Activated CD4-positive, alpha-beta memory T cell treated with anti-CD3 and anti-CD28 coated beads for 36 hours (primary cell): Measurements from ENCODE around the gene ADAMTS19. TPM values are rescaled to one million over a fixed set of nuclear protein-coding genes. Genes with fewer than 3 reads are reported as not detected.
"Not testable (repeated sequence)": the region's sequence is repeated elsewhere in the genome, so short reads cannot be mapped to it uniquely, and the experiment has no call there.

Source experiments
- CTCF ChIA-PET: fragments of 350-600 bp; sonication (Branson Sonifier 250); formaldehyde crosslinking; loops from one replicate; lab custom pipeline; 2021; ENCODE audit warnings: antibody characterized with exemption, inconsistent platforms; lab: Charles Lee
- POLR2A ChIA-PET: fragments of 350-600 bp; sonication (Branson Sonifier 250); formaldehyde crosslinking; loops from one replicate; lab custom pipeline; 2021; ENCODE audit warnings: antibody characterized with exemption; lab: Charles Lee
- DNase-seq: peaks from one replicate; pipeline ENCODE4 v3.0.0-alpha.2; 2020
- H3K27ac Mint-ChIP-seq: one replicate; pipeline ENCODE4 v1.8.0; 2021; ENCODE audit warnings: mixed read lengths
- H3K27me3 Mint-ChIP-seq: one replicate; pipeline ENCODE4 v1.8.0; 2021; ENCODE audit warnings: mixed read lengths
- H3K36me3 Mint-ChIP-seq: one replicate; pipeline ENCODE4 v1.8.0; 2021; ENCODE audit warnings: mixed read lengths
- H3K4me1 Mint-ChIP-seq: one replicate; pipeline ENCODE4 v1.8.0; 2021; ENCODE audit warnings: low read depth, mixed read lengths
- H3K4me3 Mint-ChIP-seq: one replicate; pipeline ENCODE4 v1.8.0; 2021; ENCODE audit warnings: mild to moderate bottlenecking, mixed read lengths
- H3K9me3 Mint-ChIP-seq: one replicate; pipeline ENCODE4 v1.8.0; 2021; ENCODE audit warnings: mixed read lengths
- intact Hi-C: fragments of 100-400 bp; cut with micrococcal nuclease; formaldehyde crosslinking; loops from one replicate; pipeline ENCODE4 v1.15.1; 2023
- total RNA-seq, 2 experiments: library from RNA; stranded (reverse); gene quantifications; one replicate each; pipeline ENCODE4 v1.2.3, GENCODE V29; 2021

The ADAMTS19 gene
- total RNA-seq, 2 experiments from 2014 or later = not detected

DNA sequence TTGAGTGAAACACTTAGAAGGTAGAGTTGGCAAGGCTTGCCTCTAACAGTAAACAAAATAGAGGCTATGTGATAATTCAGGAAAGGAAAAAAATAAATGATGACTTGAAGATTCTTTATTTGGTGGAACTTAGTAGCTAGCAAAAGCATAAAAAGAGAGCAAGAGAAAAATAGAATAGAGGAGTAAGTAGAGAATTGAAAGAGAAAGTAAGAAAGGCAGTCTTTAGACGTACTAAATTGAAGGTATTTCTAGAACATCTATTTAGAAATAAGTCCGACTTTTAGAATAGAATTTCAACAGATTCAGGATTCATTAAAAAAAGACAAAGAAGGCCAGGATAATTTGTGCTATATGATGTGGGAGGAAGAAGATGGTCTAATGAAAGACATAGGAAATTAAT is 159.7 kb downstream of the ADAMTS19 start:
- ChIA-PET CTCF (no interaction called here), POLR2A (no interaction called here)
- no peaks in the 10 kb centered on the region for H3K9me3 Mint-ChIP-seq
- H3K27me3 Mint-ChIP-seq = no peaks in the 10 kb centered on the region
- H3K27ac Mint-ChIP-seq = no peak overlapping the region
- intact Hi-C loops = no loop called here
- no peak for DNase-seq
- no peaks in the 10 kb centered on the region for H3K36me3 Mint-ChIP-seq
- no peaks in the 10 kb centered on the region for H3K4me1 Mint-ChIP-seq
- no peak overlapping the region for H3K4me3 Mint-ChIP-seq

DNA sequence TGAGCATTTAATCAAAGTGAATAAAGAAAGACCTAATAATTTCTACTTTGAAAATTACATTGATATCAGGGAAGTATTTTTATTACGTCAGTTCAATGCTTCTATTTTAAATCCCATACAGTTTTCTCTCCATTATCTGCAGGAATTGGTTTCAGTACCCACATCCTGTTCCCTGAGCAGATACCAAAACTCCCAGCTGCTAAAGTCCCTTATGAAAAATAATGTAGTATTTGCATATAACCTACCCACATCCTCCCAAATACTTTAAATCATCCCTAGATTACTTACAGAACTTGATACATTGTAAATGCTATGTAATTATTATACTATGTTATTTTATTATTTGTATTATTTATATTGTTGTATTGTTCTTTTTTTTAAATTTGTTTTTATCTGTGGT is 162.4 kb downstream of the ADAMTS19 start:
- Mint-ChIP-seq H3K27me3 (no peaks in the 10 kb centered on the region), H3K4me1 (no peaks in the 10 kb centered on the region), H3K36me3 (no peaks in the 10 kb centered on the region), H3K9me3 (no peaks in the 10 kb centered on the region), H3K4me3 (no peak overlapping the region), H3K27ac (no peak overlapping the region)
- ChIA-PET CTCF (no interaction called here), POLR2A (no interaction called here)
- intact Hi-C loops = no loop called here
- no peak for DNase-seq

DNA sequence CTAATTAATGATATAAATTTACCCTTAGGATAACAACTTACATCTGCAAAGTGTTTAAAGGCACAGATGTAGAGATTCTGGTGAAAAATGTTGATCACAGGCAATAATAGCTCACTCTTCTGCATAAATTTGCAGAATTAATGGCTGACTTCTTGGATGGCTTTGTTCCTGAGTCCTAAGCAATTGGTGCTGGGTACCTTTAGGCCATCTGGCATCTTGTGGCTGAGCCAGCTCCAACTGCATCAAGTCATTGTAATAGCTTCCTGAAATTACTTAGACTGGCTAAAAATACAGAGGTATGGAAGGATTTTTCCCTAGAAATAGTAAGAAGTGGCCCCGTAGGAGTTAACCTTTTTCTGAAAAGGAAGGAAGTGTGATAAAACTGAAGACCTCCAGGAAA is 169.5 kb downstream of the ADAMTS19 start:
- Mint-ChIP-seq H3K9me3 (peaks cover 3% of the 10 kb centered on the region), H3K4me1 (no peaks in the 10 kb centered on the region), H3K27me3 (no peaks in the 10 kb centered on the region), H3K27ac (no peak overlapping the region), H3K4me3 (no peak overlapping the region), H3K36me3 (no peaks in the 10 kb centered on the region)
- ChIA-PET POLR2A (no interaction called here), CTCF (no interaction called here)
- no peak for DNase-seq
- intact Hi-C loops = no loop called here

DNA sequence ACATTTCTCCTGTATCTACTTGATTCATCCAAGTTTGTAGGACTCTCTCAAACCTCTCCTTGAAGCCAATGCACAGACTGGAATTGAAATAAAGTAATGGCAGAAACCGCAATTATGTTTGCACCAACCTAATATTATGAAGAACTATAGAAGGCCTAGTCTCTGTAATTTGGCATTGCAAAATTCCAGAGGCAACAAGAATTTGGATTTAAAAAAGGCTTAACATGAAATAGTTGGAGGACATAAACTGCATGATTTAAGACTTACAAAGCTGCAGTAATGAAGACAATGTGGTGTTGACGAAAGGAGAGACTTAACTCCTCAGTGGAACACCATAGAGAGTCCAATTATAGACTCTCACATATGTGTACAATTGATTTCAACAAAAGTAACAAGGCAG is 170.0 kb downstream of the ADAMTS19 start:
- Mint-ChIP-seq H3K27ac (no peak overlapping the region), H3K27me3 (no peaks in the 10 kb centered on the region), H3K9me3 (peaks cover 3% of the 10 kb centered on the region), H3K4me1 (no peaks in the 10 kb centered on the region), H3K4me3 (no peak overlapping the region), H3K36me3 (no peaks in the 10 kb centered on the region)
- ChIA-PET POLR2A (no interaction called here), CTCF (no interaction called here)
- no peak for DNase-seq
- intact Hi-C loops = no loop called here

DNA sequence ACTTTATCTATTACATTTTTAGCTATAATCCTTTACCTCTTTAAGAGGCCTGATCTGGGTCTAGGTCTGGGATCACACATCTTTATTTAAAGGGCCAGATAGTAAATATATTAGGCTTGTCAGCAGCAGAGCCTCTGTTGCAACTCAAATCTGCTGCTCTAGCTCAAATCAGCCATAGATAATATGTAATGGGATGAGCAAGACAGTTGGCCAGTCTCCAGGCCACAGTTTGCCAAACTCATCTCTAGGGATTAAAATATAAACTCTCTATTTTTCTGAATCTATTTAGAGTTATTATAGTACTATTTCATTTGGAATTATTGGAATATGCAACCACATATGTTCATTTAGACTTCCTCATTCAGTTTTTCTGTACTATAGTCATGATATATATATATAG is 171.9 kb downstream of the ADAMTS19 start:
- no peak overlapping the region for H3K27ac Mint-ChIP-seq
- no peaks in the 10 kb centered on the region for H3K4me1 Mint-ChIP-seq
- intact Hi-C loops = no loop called here
- no peaks in the 10 kb centered on the region for H3K27me3 Mint-ChIP-seq
- H3K9me3 Mint-ChIP-seq = peaks cover 6% of the 10 kb centered on the region
- ChIA-PET CTCF (no interaction called here), POLR2A (no interaction called here)
- no peak for DNase-seq
- H3K36me3 Mint-ChIP-seq = no peaks in the 10 kb centered on the region
- H3K4me3 Mint-ChIP-seq = no peak overlapping the region

DNA sequence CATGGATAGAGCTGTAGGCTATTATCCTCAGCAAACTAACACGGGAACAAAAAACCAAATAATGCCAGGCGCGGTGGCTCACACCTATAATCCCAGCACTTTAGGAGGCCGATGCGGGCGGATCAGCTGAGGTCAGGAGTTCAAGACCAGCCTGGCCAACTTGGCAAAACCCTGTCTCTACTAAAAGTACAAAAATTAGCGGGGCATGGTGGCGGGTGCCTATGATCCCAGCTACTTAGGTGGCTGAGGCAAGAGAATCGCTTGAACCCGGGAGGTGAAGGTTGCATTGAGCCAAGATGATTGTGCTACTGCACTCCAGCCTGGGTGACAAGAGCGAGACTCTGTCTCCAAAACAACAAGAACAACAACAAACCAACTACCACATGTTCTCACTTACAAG is 177.4 kb downstream of the ADAMTS19 start:
- H3K9me3 Mint-ChIP-seq, CTCF ChIA-PET, POLR2A ChIA-PET, H3K4me1 Mint-ChIP-seq, H3K4me3 Mint-ChIP-seq, H3K36me3 Mint-ChIP-seq, H3K27ac Mint-ChIP-seq, DNase-seq, intact Hi-C loops, H3K27me3 Mint-ChIP-seq: not testable (repeated sequence)

DNA sequence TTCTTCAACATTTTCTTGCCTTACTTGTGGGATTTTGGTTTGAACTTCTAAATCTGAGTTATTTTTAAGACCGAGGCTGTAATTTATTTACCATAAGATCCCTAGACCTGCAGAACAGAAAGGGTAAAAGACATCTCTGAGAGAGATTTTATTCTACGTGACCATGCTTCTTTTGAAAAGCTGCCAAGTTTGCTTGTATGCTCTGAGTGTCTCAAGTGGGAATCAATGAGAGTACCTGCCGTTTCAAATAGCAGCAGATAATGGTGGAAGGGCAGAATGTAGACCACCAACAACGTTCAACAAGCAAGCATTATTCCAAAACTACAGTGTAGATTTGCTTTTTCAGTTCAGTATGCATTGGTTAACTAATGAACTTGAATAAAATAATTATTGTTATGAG is 179.2 kb downstream of the ADAMTS19 start:
- Mint-ChIP-seq H3K27me3 (no peaks in the 10 kb centered on the region), H3K36me3 (no peaks in the 10 kb centered on the region), H3K4me1 (no peaks in the 10 kb centered on the region), H3K9me3 (peaks cover 3% of the 10 kb centered on the region), H3K27ac (no peak overlapping the region), H3K4me3 (no peak overlapping the region)
- intact Hi-C loops = no loop called here
- ChIA-PET POLR2A (no interaction called here), CTCF (no interaction called here)
- no peak for DNase-seq

DNA sequence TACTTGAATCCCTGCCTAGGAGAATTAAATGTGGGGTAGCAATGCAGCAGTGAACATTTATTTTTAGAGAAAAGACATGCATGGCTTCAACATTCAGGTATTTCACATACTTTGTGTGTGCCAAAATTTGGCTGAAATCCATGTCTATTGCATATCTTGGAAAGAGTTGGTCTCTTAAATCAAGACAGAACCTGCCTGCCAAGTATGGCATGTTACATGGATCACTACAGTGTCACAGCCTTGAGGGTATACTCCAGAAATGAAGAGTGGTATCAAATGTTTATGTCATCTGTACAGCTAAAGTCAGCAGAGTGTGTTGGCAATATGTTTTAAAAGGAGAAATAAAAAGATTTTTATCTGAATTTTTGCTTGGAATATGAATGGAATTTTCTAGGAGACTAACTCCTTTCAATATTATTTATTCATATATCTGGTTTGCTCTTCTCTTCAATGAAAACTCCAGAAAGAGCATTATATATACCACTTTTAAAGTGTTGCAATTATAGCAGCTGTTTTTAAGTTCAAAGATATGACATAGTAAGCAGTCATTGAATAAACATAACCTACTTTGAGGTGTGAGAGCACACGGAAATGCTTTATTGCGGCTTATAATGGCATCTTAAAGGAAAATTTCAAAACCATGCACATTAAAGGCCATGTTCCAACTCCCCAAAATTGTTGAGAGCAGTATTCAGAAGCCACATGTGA is 192.4 kb downstream of the ADAMTS19 start:
- H3K27me3 Mint-ChIP-seq = peaks cover 3% of the 10 kb centered on the region
- H3K4me3 Mint-ChIP-seq = no peak overlapping the region
- no peak for DNase-seq
- H3K27ac Mint-ChIP-seq = no peak overlapping the region
- no peaks in the 10 kb centered on the region for H3K4me1 Mint-ChIP-seq
- CTCF ChIA-PET = no interaction called here
- POLR2A ChIA-PET = no interaction called here
- intact Hi-C loops = no loop called here
- no peaks in the 10 kb centered on the region for H3K9me3 Mint-ChIP-seq
- H3K36me3 Mint-ChIP-seq = no peaks in the 10 kb centered on the region

DNA sequence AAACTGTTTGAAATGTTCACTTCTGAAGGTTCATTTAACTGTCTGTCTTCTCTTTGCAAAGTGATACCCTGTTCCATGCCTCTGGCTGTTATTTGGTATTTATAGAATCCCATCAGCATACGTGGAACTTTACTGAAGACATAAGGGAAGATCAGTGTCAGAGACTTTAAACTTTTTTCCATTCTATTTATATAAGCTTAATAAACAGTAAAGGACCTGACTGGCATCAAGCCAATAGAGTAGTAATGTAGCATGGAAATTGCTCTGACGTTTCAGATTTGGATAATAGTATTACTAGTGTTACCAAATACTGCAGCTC is 192.9 kb downstream of the ADAMTS19 start:
- no peak for DNase-seq
- no peaks in the 10 kb centered on the region for H3K4me1 Mint-ChIP-seq
- no peaks in the 10 kb centered on the region for H3K9me3 Mint-ChIP-seq
- no peak overlapping the region for H3K27ac Mint-ChIP-seq
- no peak overlapping the region for H3K4me3 Mint-ChIP-seq
- CTCF ChIA-PET = no interaction called here
- POLR2A ChIA-PET = no interaction called here
- peaks cover 3% of the 10 kb centered on the region for H3K27me3 Mint-ChIP-seq
- intact Hi-C loops = no loop called here
- H3K36me3 Mint-ChIP-seq = no peaks in the 10 kb centered on the region

DNA sequence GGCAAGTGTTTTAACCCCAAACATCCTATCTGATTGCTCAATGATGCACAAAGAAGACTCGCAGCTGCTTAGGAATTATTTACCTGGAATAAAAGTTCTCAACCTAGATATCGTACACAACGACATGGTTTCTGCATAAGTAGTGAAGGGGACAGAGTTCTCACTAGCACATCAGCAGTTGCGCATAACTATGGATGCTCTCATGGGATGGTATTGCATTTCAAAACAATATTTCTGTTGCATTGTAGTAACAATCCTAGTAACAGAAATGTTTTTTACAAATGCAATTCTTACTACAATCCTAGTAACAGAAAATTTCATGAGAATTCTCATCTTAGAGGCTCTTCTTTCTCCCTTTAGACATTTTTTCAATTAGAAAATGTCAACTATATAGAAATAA is 193.3 kb downstream of the ADAMTS19 start:
- H3K9me3 Mint-ChIP-seq = no peaks in the 10 kb centered on the region
- no peak for DNase-seq
- no peak overlapping the region for H3K27ac Mint-ChIP-seq
- CTCF ChIA-PET = no interaction called here
- no peaks in the 10 kb centered on the region for H3K4me1 Mint-ChIP-seq
- H3K36me3 Mint-ChIP-seq = no peaks in the 10 kb centered on the region
- H3K27me3 Mint-ChIP-seq = peaks cover 3% of the 10 kb centered on the region
- POLR2A ChIA-PET = no interaction called here
- intact Hi-C loops = no loop called here
- H3K4me3 Mint-ChIP-seq = no peak overlapping the region

DNA sequence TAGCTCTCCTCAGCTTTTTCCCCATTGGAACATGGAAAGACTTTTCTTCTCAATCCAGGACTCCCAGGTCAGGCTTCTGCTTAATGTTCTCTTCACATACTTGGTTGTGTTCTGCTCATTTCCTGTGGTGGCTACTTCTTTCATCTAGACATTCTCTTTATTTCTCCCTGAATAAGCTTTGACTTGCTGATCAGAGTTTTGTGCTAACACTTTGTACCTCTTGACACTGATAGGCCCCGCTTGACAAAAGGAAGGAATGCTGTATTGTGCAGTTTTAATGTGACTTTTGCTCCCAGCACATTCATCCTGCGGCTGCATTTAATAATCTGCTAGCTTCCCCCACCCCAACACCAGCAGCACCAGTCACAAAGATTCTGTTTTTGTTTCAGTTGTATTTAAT is 196.9 kb downstream of the ADAMTS19 start:
- H3K27me3 Mint-ChIP-seq = no peaks in the 10 kb centered on the region
- H3K4me1 Mint-ChIP-seq = no peaks in the 10 kb centered on the region
- H3K27ac Mint-ChIP-seq = no peak overlapping the region
- no peak for DNase-seq
- no peaks in the 10 kb centered on the region for H3K36me3 Mint-ChIP-seq
- CTCF ChIA-PET = no interaction called here
- no peak overlapping the region for H3K4me3 Mint-ChIP-seq
- POLR2A ChIA-PET = no interaction called here
- no peaks in the 10 kb centered on the region for H3K9me3 Mint-ChIP-seq
- intact Hi-C loops = no loop called here

DNA sequence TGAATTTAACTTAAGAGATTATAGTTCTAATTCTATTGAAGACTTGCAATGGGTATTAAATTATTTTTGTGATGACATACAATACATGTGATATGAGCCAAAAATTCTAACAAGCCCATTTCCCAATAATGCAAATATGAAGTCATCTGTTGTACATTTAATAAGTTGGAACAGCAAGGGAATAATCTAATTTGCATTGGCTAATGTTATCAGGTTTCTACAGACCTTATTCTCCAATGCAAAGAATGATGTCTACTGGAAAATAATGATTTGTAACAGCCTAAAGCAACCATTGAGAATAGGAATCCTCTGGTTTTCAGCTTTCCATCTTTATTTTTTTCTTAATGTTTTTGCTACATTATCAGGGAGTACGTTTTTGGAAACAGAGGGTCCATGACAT is 198.7 kb downstream of the ADAMTS19 start:
- intact Hi-C loops = no loop called here
- Mint-ChIP-seq H3K36me3 (no peaks in the 10 kb centered on the region), H3K27ac (no peak overlapping the region), H3K4me1 (no peaks in the 10 kb centered on the region), H3K27me3 (no peaks in the 10 kb centered on the region), H3K4me3 (no peak overlapping the region), H3K9me3 (no peaks in the 10 kb centered on the region)
- no peak for DNase-seq
- POLR2A ChIA-PET = no interaction called here
- CTCF ChIA-PET = no interaction called here

DNA sequence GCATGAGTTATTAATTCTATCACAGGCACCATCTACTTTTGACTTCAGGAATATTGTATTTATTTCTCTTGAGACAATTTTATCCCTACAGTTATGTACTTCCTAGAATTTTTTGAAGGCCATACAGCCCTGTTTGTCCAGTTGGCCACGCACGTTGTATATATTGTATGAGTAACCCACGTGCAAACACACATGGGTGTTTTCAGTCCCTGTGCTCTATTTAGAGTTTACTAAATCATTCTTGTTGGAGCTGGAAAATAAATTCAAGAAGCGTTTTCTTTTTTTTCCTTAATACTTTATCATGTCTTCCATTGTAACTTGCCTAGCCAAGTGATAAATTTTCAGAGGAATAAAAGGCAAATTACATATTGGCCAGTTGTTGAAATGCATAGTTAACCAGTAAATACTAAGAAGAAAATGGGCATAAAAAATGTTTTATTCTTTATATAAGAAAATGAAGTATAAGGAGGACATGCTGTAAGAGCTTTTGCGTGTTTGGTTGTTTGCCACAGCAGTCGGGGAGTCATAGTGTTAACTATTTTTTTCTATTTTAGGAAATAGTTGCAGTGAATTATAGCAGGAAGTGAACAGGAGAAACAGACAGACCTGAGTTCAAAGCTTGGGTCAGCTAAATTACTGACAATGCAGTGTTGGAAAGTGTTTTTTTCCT is 201.4 kb downstream of the ADAMTS19 start:
- CTCF ChIA-PET = interaction anchor here (1.6 kb wide), 1 partner anchor 106 kb away, joined by 5 read pairs; no protein-coding TSS in a partner anchor
- Mint-ChIP-seq H3K27ac (no peak overlapping the region), H3K4me3 (no peak overlapping the region), H3K4me1 (no peaks in the 10 kb centered on the region), H3K36me3 (no peaks in the 10 kb centered on the region), H3K9me3 (no peaks in the 10 kb centered on the region), H3K27me3 (no peaks in the 10 kb centered on the region)
- intact Hi-C loops = loop anchor here (5.0 kb wide), 1 partner anchor 754 kb away; no protein-coding TSS in a partner anchor
- POLR2A ChIA-PET = no interaction called here
- DNase-seq = no peak
